HG03103 (cell line): ENCODE results near the gene ZNF573.
"Not testable (repeated sequence)": the region's sequence is repeated elsewhere in the genome, so short reads cannot be mapped to it uniquely, and the experiment has no call there.

Experiments used
- ATAC-seq: cut with Tn5 transposase; IDR thresholded peaks from one replicate; pipeline ENCODE4 v1.9.1; 2021; ENCODE audit warnings: low read depth; ENCODE audit not compliant: unreplicated experiment

Gene ZNF573

DNA sequence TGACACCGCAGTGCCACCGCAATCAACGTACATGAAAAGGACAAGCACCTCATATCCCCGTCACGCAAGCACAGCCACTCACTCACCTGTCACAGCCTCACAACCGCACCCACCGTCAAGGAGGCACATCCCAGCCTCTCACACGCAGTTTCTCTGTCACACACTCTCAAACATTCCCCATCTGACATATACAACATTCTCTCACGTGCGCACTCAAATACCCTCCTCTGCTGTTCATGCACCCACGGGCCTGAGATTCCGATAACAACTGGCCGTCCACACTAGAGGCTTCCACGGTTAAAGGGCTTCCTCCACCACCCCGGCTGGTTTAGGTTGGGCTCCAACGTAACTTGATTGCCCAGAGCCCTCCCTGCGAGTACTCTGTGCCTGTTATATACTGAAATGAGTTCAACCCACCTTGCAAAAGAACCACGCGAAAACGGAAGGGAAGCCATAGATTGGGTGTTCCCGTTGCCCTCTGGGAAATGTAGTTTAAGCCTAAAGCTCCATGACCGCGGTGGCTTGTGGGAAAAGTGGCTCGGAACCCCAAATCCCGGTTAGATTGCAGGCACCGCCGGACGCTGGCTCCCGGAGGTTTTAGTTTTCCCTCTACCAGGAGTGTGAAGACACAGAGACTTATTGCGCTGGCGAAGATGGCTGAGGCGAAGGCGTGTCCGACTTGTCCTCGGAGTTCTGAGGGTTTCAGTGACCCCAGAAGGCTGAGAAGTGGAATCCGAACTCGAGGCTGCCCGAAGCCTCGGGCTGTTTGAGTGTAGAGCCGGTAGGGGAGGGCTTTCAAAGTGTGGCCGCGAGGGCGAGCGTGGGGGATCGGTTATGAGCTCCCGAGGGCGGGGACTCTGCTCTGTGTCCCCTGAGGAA lies at the start of gene ZNF573:
Gene ZNF573, minus strand, starts transcription at position 460 of the 879 bp plus-strand sequence. CDS start 5,857 bp downstream, outside the sequence.
- peak; percentile 78 for ATAC-seq

- no peak for ATAC-seq
These were observed 38.0 kb upstream of the ZNF573 start for GRCh38 chr19:37817180-37817981.

GRCh38 chr19:37815611-37816010 lies 36.2 kb upstream of the ZNF573 start:
- not testable (repeated sequence) for ATAC-seq

- ATAC-seq, result no peak
These were observed 34.0 kb upstream of the ZNF573 start for GRCh38 chr19:37813340-37813739.

DNA sequence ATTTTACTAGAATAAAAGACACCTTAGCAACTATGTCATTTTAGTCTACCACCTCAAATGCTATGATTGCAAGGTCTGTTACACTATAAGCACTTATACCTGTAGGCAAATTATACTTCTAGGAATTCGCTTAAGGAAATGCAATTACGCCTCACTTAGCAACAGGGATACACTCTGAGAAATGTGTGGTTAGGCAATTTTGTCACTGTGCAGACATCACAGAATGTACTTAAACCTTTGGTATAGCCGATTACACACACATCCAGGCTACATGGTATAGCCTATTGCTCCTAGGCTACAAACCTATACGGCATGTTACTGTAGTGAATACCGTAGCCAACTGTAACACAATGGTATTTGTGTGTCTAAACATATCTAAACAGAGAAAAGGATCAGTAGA lies 30.0 kb upstream of the ZNF573 start:
- no peak for ATAC-seq

DNA sequence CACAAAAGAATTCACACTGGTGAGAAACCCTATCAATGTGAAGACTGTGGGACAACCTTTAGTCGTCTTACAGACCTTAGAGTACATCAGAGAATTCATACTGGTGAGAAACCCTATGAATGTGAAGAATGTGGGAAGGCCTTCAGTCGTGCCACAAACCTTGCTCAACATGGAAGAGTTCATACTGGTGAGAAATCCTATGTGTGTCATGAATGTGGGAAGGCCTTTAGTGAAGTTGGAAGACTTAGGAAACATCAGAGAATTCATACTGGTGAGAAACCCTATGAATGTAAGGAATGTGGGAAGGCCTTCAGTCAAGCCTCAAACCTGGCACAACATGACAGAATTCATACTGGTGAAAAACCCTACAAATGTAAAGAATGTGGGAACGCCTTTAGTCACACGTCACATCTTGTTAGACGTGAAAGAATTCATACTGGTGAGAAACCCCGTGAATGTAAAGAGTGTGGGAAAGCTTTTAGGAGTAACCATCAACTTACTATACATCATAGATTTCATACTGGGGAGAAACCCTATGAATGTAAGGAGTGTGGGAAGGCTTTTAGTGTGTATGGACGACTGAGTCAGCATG lies 24.0 kb upstream of the ZNF573 start:
- no peak for ATAC-seq

- no peak for ATAC-seq
These were observed 11.0 kb upstream of the ZNF573 start for GRCh38 chr19:37790244-37790925.

DNA sequence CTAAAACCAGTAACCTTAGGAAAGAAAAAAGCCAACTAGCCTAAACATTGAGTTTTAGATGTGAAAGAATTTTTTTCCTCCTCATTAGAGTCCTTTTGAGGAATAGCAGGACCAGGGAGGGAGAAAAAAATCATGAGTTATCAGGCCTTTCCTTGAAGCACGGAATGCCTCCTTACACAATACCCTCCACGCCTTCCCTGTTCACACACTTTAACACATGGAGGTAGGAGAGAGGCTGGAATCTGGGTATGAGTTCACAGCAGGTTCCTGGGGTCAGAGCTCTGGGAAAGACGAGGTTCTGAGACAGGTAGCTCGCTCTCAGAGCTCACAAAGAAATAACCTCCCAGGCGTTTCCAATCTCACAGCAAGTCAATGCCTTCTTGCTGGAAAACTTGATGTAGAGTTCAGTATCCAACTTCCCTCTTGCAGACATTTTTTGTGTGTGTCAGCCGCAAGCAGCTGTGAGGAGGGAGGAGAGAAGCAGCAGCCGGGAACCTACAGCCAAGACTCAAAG lies 716 bp downstream of the ZNF573 start:
- peak; percentile 25 for ATAC-seq

- ATAC-seq, result no peak
These were observed 8.4 kb downstream of the ZNF573 start for GRCh38 chr19:37770985-37771384.

DNA sequence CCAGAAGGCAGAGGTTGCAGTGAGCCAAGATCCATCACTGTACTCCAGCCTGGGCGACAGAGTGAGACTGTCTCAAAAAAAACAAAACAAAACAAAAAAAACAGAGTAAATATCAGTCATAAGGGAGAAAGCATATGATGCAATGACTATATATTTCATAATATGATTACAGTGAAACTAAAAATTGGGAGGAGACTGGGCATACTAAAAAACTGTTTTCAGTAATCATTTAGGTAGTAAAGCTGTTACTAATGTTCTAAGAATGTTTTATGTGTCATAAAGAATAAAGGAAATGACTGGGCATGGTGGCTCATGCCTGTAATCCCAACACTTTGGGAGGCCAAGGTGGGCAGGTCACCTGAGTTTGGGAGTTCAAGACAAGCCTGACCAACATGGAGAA lies 15.9 kb downstream of the ZNF573 start:
- ATAC-seq, result no peak

DNA sequence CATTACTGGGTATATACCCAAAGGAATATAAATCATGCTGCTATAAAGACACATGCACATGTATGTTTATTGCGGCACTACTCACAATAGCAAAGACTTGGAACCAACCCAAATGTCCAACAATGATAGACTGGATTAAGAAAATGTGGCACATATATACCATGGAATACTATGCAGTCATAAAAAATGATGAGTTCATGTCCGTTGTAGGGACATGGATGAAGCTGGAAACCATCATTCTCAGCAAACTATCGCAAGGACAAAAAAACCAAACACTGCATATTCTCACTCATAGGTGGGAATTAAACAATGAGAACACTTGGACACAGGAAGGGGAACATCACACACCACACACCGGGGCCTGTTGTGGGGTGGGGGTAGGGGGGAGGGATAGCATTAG lies 21.7 kb downstream of the ZNF573 start:
- not testable (repeated sequence) for ATAC-seq

GRCh38 chr19:37738371-37738770 lies 41.0 kb downstream of the ZNF573 start:
- no peak for ATAC-seq

DNA sequence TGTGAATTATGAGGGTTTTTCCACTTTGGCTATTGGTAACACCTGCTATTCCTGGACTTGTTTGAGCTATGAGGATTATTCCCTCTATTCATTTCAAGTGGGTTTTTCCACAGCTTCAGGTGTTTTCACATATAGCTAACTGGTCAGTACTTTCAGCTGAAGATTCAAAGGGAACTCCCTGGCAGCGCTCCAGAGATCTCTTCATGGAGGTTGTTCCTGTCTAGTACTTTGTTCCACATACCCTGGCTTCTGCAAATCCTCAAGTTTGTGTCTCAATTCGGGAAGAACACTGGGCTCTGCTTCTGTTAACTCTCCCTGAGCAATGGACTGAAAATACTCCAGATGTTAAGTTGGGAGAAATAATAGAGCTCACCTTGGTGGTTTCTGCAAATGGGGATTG lies 54.2 kb downstream of the ZNF573 start:
- ATAC-seq, result no peak

GRCh38 chr19:37719927-37720265 lies 59.5 kb downstream of the ZNF573 start:
- ATAC-seq, result no peak

DNA sequence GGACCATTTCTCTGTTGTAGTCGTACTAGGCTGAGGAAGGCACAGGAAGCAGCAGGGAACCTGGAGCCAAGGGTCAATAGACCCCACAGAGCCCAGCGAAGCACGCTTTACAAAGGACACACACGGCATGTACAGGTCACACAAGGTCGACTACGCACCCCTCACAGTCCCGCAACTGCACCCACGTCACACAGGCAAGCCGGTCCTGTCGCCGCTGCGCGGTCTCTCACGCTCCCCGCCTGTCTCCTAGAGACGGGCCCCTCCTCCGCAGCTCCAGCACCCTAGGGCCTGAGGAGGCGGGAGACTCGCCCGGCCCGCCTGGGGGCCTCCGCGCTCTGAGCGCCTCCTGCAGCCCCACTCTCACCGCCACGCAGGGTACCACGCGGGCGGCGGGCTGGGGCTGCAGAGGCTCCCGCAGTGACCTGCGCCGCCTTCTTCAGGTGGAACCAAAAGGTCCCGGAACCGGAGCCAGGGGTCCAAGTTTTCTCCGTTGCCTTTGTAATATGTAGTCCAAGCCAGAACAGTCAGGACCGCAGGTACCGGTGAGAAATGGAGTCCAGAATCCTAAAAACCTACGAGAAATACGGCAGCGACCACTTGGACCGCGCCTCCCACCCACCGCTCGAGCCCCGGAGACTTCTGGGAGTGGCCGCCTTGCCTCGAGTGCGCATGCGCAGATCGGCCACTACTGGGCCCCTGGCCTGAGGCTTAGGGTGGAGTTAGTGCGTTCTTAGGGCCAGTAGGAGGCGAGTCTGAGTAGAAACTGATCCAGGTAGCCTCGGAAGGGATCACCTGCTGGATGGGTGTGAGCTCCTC lies 60.1 kb downstream of the ZNF573 start, which contains the start of gene ZNF607:
Gene ZNF607, minus strand, starts transcription at position 651 of the 816 bp plus-strand sequence. CDS start 8,143 bp downstream, outside the sequence.
- ATAC-seq, result peak; percentile 89

DNA sequence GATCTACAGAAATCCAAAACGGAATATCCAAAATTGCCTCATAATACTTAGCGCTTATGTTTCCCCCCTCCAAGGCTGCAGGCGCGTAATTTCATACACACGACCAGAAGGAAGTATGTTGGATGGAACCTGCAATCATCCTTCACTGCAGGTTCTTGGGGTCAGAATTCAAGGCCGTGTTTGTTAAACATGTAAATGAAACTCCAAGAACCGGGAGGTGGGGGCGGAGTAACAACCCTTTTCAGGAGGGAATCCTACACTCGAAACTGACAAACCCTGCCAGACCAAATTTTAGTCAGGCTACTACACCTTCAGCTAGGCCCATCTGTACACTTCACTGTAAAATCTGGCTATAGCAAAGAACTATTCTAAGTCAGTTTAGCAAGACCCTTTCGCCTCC lies 61.1 kb downstream of the ZNF573 start:
- ATAC-seq, result no peak

GRCh38 chr19:37716140-37716539 lies 63.2 kb downstream of the ZNF573 start:
- ATAC-seq, result no peak

DNA sequence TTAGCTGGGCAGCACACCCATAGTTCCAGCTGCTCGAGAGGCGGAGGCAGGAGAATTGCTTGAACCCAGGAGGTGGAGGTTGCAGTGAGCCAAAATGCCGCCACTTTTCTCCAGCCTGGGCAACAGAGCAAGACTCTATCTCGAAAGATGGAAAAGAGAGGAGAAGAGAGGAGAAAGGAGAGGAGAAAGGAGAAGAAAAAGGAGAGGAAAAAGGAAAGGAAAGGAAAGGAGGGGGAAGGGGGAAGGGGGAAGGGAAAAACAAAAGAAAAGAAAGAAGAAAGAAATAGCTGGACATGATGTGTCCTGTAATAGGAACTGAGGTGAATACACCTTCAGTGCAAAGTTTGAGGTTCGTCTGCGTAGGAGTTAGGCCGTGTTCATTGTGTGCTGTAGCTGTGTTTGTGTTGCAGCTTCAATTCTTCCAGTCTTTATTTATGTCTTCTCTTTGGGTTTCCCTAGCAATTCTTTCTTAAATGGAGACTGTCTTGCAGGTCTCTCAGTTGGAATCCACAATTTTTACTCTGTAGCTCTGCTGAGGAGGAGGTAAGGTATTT lies 73.3 kb downstream of the ZNF573 start:
- ATAC-seq, result no peak

DNA sequence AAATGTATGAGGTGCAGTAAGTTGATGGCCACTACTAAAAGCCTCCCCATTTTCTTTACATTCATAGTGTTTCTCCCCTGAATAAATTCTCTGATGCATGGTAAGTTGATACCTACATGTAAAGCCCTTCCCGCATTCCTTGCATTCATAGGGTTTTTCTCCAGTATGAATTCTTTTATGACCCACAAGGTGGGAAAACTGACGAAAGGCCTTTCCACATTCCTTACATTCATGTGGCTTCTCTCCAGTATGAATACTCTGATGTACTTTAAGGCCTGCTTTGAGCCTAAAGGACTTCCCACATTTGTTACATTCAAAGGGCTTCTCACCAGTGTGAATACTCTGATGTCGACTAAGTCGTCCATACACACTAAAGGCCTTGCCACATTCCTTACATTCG lies 80.3 kb downstream of the ZNF573 start:
- ATAC-seq, result no peak
